Colonic mucosa (tissue), 4 donors: ENCODE data around the gene E2F4. TPM values are rescaled to one million over a fixed set of nuclear protein-coding genes. Genes with fewer than 3 reads are reported as not detected.

ENCODE experiments used
- DNase-seq: peaks from one replicate; pipeline ENCODE4 v3.0.0-alpha.2; 2020
- H3K27ac ChIP-seq: fragments of 200-600 bp; one replicate; pipeline ENCODE4 v1.8.0; 2021
- H3K27me3 ChIP-seq: fragments of 200-600 bp; one replicate; pipeline ENCODE4 v1.8.0; 2021
- H3K36me3 ChIP-seq: fragments of 200-600 bp; one replicate; pipeline ENCODE4 v1.8.0; 2021
- H3K4me1 ChIP-seq: fragments of 200-600 bp; one replicate; pipeline ENCODE4 v1.8.0; 2021; ENCODE audit warnings: mild to moderate bottlenecking
- H3K4me3 ChIP-seq: fragments of 200-600 bp; one replicate; pipeline ENCODE4 v1.8.0; 2021
- H3K9ac ChIP-seq, 2 donors: one replicate each; pipeline ENCODE4 v1.7.0; 2013; ENCODE audit warnings: control low read depth in 2 of 2, low read depth in 2 of 2, low read length in 2 of 2
- H3K9me3 ChIP-seq: fragments of 200-600 bp; one replicate; pipeline ENCODE4 v1.8.0; 2021
- CTCF ChIP-seq: fragments of 200-600 bp; IDR thresholded peaks from one replicate; pipeline ENCODE4 v1.8.0; 2022; ENCODE audit warnings: antibody characterized with exemption, mild to moderate bottlenecking
- intact Hi-C: fragments of 100-400 bp; cut with DNase I; formaldehyde crosslinking; loops from one replicate; pipeline ENCODE4 v1.14.1; 2022
- total RNA-seq, 2 donors: library from RNA; stranded (reverse); fragmentation: NEBNext Ultra II Directional in 1 of 2; extraction: Animal tissue kit (Norgen Biotek cat#: 25700) in 1 of 2; gene quantifications; one replicate each; pipeline ENCODE4 v1.2.1, GENCODE V29; 2021
- donor health status: healthy.
- donor health status: DM: no; HTN: no; CAD: no.
- donor health status: DM: no; HTN: no; CAD: no.

E2F4 gene
- total RNA-seq, 2 donors from 2014 or later, result 53.3 to 89.0 TPM

GRCh38 chr16:67156143-67156844, 35.7 kb upstream of the E2F4 start:
- DNase-seq, result peak; percentile 50
- no peak overlapping the region for H3K27ac ChIP-seq
- TF ChIP-seq CTCF, result no peak
- H3K27me3 ChIP-seq, result no peaks in the 10 kb centered on the region
- H3K4me1 ChIP-seq, result peaks cover 20% of the 10 kb centered on the region
- no peaks in the 10 kb centered on the region for H3K9me3 ChIP-seq
- no peaks in the 10 kb centered on the region for H3K36me3 ChIP-seq
- intact Hi-C loops, result loop anchor here (5.0 kb wide), 2 partner anchors 139 to 179 kb away; no protein-coding TSS in a partner anchor
- peak overlapping the region; percentile 16 to 68 for H3K9ac ChIP-seq
- no peak overlapping the region for H3K4me3 ChIP-seq

- no peak overlapping the region for H3K9ac ChIP-seq
- DNase-seq, result no peak
- H3K36me3 ChIP-seq, result no peaks in the 10 kb centered on the region
- no peak overlapping the region for H3K27ac ChIP-seq
- no peaks in the 10 kb centered on the region for H3K27me3 ChIP-seq
- no peak overlapping the region for H3K4me3 ChIP-seq
- TF ChIP-seq CTCF, result no peak
- H3K9me3 ChIP-seq, result no peaks in the 10 kb centered on the region
- intact Hi-C loops, result loop anchor here (5.0 kb wide), 2 partner anchors 140 to 180 kb away; no protein-coding TSS in a partner anchor
- peaks cover 20% of the 10 kb centered on the region for H3K4me1 ChIP-seq
These were observed 34.7 kb upstream of the E2F4 start for GRCh38 chr16:67157106-67157748.

- H3K27me3 ChIP-seq, result peaks cover 3% of the 10 kb centered on the region
- H3K9me3 ChIP-seq, result no peaks in the 10 kb centered on the region
- no peak for TF ChIP-seq CTCF
- intact Hi-C loops, result loop anchor here (5.0 kb wide), 2 partner anchors 141 to 181 kb away; no protein-coding TSS in a partner anchor
- H3K9ac ChIP-seq, result peak overlapping the region; percentile 30 to 96
- no peaks in the 10 kb centered on the region for H3K36me3 ChIP-seq
- peak overlapping the region; percentile 96 for H3K27ac ChIP-seq
- no peak for DNase-seq
- H3K4me1 ChIP-seq, result peaks cover 24% of the 10 kb centered on the region
- no peak overlapping the region for H3K4me3 ChIP-seq
These were observed 33.9 kb upstream of the E2F4 start for GRCh38 chr16:67157892-67158635.

GRCh38 chr16:67158637-67159600, 33.0 kb upstream of the E2F4 start:
- peak; percentile 76 for DNase-seq
- peak overlapping the region; percentile 85 to 96 for H3K9ac ChIP-seq
- H3K36me3 ChIP-seq, result no peaks in the 10 kb centered on the region
- H3K27ac ChIP-seq, result peak overlapping the region; percentile 96
- H3K9me3 ChIP-seq, result no peaks in the 10 kb centered on the region
- TF ChIP-seq CTCF, result no peak
- peaks cover 10% of the 10 kb centered on the region for H3K27me3 ChIP-seq
- H3K4me3 ChIP-seq, result peak overlapping the region; percentile 98
- H3K4me1 ChIP-seq, result peaks cover 32% of the 10 kb centered on the region
- intact Hi-C loops, result loop anchor here (5.0 kb wide), 2 partner anchors 142 to 182 kb away; no protein-coding TSS in a partner anchor
